Lower lobe of right lung (tissue), 2 donors: Measurements from ENCODE around the gene ANKLE1. TPM values are rescaled to one million over a fixed set of nuclear protein-coding genes. Genes with fewer than 3 reads are reported as not detected.

Experiments used
- ATAC-seq, 2 donors: fragments of 200-7000 bp; cut with Tn5 transposase; one replicate each; pipeline ENCODE4 v1.9.1; 2020 to 2022; ENCODE audit warnings: mild to moderate bottlenecking in 2 of 2, moderate library complexity in 2 of 2
- DNase-seq: peaks from one replicate; pipeline ENCODE4 v3.0.0-alpha.2; 2020
- H3K27ac ChIP-seq: fragments of 200-600 bp; one replicate; pipeline ENCODE4 v1.8.0; 2022
- H3K27me3 ChIP-seq: fragments of 200-600 bp; one replicate; pipeline ENCODE4 v1.8.0; 2022; ENCODE audit warnings: low read depth
- H3K36me3 ChIP-seq: fragments of 200-600 bp; one replicate; pipeline ENCODE4 v1.8.0; 2022; ENCODE audit warnings: mild to moderate bottlenecking
- H3K4me1 ChIP-seq: fragments of 200-600 bp; one replicate; pipeline ENCODE4 v1.8.0; 2022
- H3K4me3 ChIP-seq: fragments of 200-600 bp; one replicate; pipeline ENCODE4 v1.8.0; 2022; ENCODE audit warnings: mild to moderate bottlenecking
- H3K9me3 ChIP-seq: fragments of 200-600 bp; one replicate; pipeline ENCODE4 v1.8.0; 2022
- CTCF ChIP-seq: fragments of 200-600 bp; IDR thresholded peaks from one replicate; pipeline ENCODE4 v1.8.0; 2022; ENCODE audit warnings: antibody characterized with exemption, mild to moderate bottlenecking
- intact Hi-C: fragments of 100-400 bp; cut with DNase I; formaldehyde crosslinking; loops from one replicate; pipeline ENCODE4 v1.11.0; 2022
- total RNA-seq: library from RNA; stranded (reverse); fragmentation: NEBNext Ultra II Directional; extraction: Animal tissue kit (Norgen Biotek cat#: 25700); gene quantifications from one replicate; pipeline ENCODE4 v1.2.1, GENCODE V29; 2021
- donor health status: DM: no; HTN: yes; CAD: no; lungs with severe emphysema.

Gene ANKLE1
- total RNA-seq, 1 donor from 2014 or later, result 0.92 TPM

DNA sequence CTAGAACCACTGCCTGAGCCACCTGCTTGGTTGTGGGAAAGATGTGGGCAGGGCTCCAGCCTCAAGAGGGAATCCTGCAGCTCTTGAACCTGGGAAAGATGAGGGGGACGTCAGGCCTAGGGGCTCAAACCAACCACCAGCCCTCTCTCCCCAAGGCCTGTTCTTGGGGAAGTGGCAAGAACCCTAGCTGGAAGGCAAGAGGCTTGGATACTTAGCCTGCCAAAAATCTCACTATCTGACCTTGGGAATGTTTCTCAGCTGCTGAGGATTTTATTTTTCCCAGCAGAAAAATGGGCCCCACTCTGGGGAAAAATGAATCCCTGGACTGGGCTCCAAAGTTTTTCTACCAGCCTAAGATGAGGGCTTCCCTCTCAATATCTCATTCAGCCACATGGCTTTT lies 21.8 kb upstream of the ANKLE1 start:
- DNase-seq, result no peak
- Histone ChIP-seq H3K4me1 (peaks cover 2% of the 10 kb centered on the region), H3K27ac (no peak overlapping the region), H3K9me3 (no peaks in the 10 kb centered on the region), H3K4me3 (no peak overlapping the region), H3K36me3 (peaks cover 19% of the 10 kb centered on the region), H3K27me3 (no peaks in the 10 kb centered on the region)
- TF ChIP-seq CTCF, result no peak
- intact Hi-C loops, result no loop called here
- ATAC-seq, result no peak

DNA sequence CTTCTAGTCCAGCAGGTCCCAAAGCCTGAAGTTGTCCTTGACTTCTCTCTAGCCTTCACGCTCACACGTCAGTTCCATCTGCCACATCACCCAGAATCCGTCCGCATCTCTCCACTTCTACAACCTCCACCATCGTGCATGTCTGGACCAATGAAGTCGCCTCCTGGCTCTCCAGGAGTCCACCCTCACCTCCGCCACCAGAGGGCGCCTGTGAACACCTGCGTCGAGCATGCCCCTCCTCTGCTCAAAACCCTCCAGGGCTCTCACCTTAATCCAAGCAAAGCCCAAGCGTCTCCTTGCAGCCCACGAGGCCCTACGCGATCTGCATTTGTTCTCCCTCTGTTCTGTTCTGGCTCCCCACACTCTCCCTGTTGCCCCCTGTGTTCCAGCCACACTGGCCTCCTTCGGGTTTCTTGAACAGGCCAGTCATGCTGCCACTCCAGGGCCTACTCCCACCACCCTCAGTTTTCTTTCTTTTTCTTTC lies 20.8 kb upstream of the ANKLE1 start:
- H3K4me1 ChIP-seq, result peaks cover 5% of the 10 kb centered on the region
- intact Hi-C loops, result no loop called here
- peak; percentile 93 for TF ChIP-seq CTCF
- H3K9me3 ChIP-seq, result no peaks in the 10 kb centered on the region
- ATAC-seq (peak; percentile 95 to 96), DNase-seq (peak; percentile 91)
- peaks cover 12% of the 10 kb centered on the region for H3K36me3 ChIP-seq
- H3K27ac ChIP-seq, result no peak overlapping the region
- no peaks in the 10 kb centered on the region for H3K27me3 ChIP-seq
- no peak overlapping the region for H3K4me3 ChIP-seq

DNA sequence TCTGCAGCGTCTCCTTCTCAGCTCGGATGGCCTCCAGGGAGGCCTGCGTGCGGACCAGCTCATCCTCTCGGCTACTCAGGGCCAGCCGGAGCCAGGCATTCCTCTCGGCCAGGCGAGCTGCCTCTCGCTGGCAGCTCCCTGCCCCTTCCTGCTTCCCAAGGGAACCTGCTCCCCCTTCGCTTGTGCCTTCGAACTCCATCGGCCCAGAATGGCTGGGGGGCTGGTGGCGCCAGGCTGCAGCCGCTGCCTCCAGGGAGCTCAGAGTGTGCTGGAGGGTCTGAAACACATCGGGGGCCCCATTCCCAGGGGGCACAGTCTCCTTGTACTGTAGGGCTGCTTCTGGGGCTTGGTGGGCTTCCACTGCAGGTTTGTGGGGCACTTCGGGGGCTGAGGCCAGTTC lies 19.1 kb upstream of the ANKLE1 start:
- no peaks in the 10 kb centered on the region for H3K9me3 ChIP-seq
- TF ChIP-seq CTCF, result no peak
- peaks cover 13% of the 10 kb centered on the region for H3K4me1 ChIP-seq
- no peaks in the 10 kb centered on the region for H3K27me3 ChIP-seq
- intact Hi-C loops, result no loop called here
- no peak for ATAC-seq
- H3K27ac ChIP-seq, result peak overlapping the region; percentile 77
- peaks cover 6% of the 10 kb centered on the region for H3K36me3 ChIP-seq
- no peak for DNase-seq
- H3K4me3 ChIP-seq, result peak overlapping the region; percentile 59

- DNase-seq (no peak), ATAC-seq (no peak)
- Histone ChIP-seq H3K4me3 (peak overlapping the region; percentile 59), H3K9me3 (no peaks in the 10 kb centered on the region), H3K4me1 (peaks cover 22% of the 10 kb centered on the region), H3K27ac (peak overlapping the region; percentile 77), H3K36me3 (peaks cover 5% of the 10 kb centered on the region), H3K27me3 (no peaks in the 10 kb centered on the region)
- no peak for TF ChIP-seq CTCF
- intact Hi-C loops, result no loop called here
Measured at GRCh38 chr19:17263712-17264640, 17.7 kb upstream of the ANKLE1 start.

- Histone ChIP-seq H3K9me3 (no peaks in the 10 kb centered on the region), H3K4me1 (peaks cover 22% of the 10 kb centered on the region), H3K27ac (peak within 1 kb of the TSS; percentile 77), H3K27me3 (no peaks in the 10 kb centered on the region), H3K4me3 (peak within 1 kb of the TSS; percentile 59), H3K36me3 (peaks cover 12% of the 10 kb centered on the region)
- no peak for ATAC-seq
- TF ChIP-seq CTCF, result no peak
- no peak for DNase-seq
- intact Hi-C loops, result no loop called here
Measured at GRCh38 chr19:17264641-17264979, 17.1 kb upstream of the ANKLE1 start, which contains the start of gene USHBP1. TSS of gene USHBP1 (minus strand) at chr19:17264745. CDS start at chr19:17264299, 446 bp downstream.
